A673 (cell line): ENCODE results near the gene ZNF573. TPM values are rescaled to one million over a fixed set of nuclear protein-coding genes. Genes with fewer than 3 reads are reported as not detected.
"Not testable (repeated sequence)": the region's sequence is repeated elsewhere in the genome, so short reads cannot be mapped to it uniquely, and the experiment has no call there.

Source experiments
- Bru-seq: library from RNA; stranded (reverse); fragments of 400-500 nt; gene quantifications from one replicate; lab custom pipeline; 2021; lab: Mats Ljungman, UMichigan
- BruChase-seq, 2 experiments: library from RNA; stranded (reverse); fragments of 400-500 nt; gene quantifications; one replicate each; lab custom pipeline; 2021; lab: Mats Ljungman, UMichigan
- BruUV-seq: library from RNA; stranded (reverse); fragments of 400-500 nt; replicated peaks from 2 replicates; lab custom pipeline; 2021; lab: Mats Ljungman, UMichigan
- CTCF ChIA-PET: fragments of 300-600 bp; sonication (Branson Sonifier 250); formaldehyde crosslinking; loops from one replicate; lab custom pipeline; 2022; ENCODE audit warnings: antibody characterized with exemption; lab: Charles Lee
- POLR2A ChIA-PET: fragments of 300-600 bp; sonication (Branson Sonifier 250); formaldehyde crosslinking; loops from one replicate; lab custom pipeline; 2022; ENCODE audit warnings: antibody characterized with exemption; ENCODE audit not compliant: low non-redundant PET; lab: Charles Lee
- DNase-seq: peaks from one replicate; pipeline ENCODE4 v3.0.0-alpha.2; 2015; ENCODE audit warnings: low spot score
- H3K27ac ChIP-seq: fragments of 200-600 bp; sonication (generic); 2 replicates; pipeline ENCODE4 v1.5.1; 2016; ENCODE audit warnings: mixed run types, low read depth, mild to moderate bottlenecking, mixed read lengths, antibody characterized with exemption, low read length; ENCODE audit not compliant: poor library complexity, severe bottlenecking
- H3K27me3 ChIP-seq: fragments of 200-600 bp; sonication (generic); replicated peaks from 2 replicates; pipeline ENCODE4 v1.6.1; 2017; ENCODE audit warnings: mixed run types, low read depth, mild to moderate bottlenecking, mixed read lengths, antibody characterized with exemption, low read length; ENCODE audit not compliant: insufficient read depth, poor library complexity
- H3K36me3 ChIP-seq: fragments of 200-600 bp; sonication (generic); 2 replicates; pipeline ENCODE4 v1.6.1; 2016; ENCODE audit warnings: mixed run types, mild to moderate bottlenecking, mixed read lengths, antibody characterized with exemption, low read length; ENCODE audit not compliant: insufficient read depth, poor library complexity, severe bottlenecking
- H3K4me1 ChIP-seq: fragments of 200-600 bp; sonication (generic); 2 replicates; pipeline ENCODE4 v1.6.1; 2017; ENCODE audit warnings: mixed run types, mild to moderate bottlenecking, mixed read lengths, antibody characterized with exemption, low read length; ENCODE audit not compliant: insufficient read depth, poor library complexity, severe bottlenecking
- H3K4me3 ChIP-seq: fragments of 200-600 bp; sonication (generic); 2 replicates; pipeline ENCODE4 v1.5.1; 2016; ENCODE audit warnings: low read depth, mixed run types, mild to moderate bottlenecking, mixed read lengths, low read length; ENCODE audit not compliant: poor library complexity, severe bottlenecking
- H3K9me3 ChIP-seq: fragments of 200-600 bp; sonication (generic); 2 replicates; pipeline ENCODE4 v1.6.1; 2016; ENCODE audit warnings: mixed run types, low read depth, mild to moderate bottlenecking, mixed read lengths, antibody characterized with exemption, low read length; ENCODE audit not compliant: poor library complexity, severe bottlenecking
- CTCF ChIP-seq: fragments of 300-800, 200-600 bp; sonication (generic); conservative IDR thresholded peaks from 2 replicates; pipeline ENCODE4 v1.5.1; 2017; ENCODE audit warnings: low read depth, mild to moderate bottlenecking, antibody characterized with exemption, low read length, moderate library complexity, mixed read lengths
- EZH2 ChIP-seq: fragments of 200-600 bp; sonication (generic); IDR thresholded peaks from 2 replicates; pipeline ENCODE4 v1.6.1; 2017; ENCODE audit warnings: borderline replicate concordance, low read depth, mild to moderate bottlenecking, mixed read lengths, antibody characterized with exemption, low read length; ENCODE audit not compliant: poor library complexity, severe bottlenecking
- intact Hi-C: fragments of 100-400 bp; cut with micrococcal nuclease; formaldehyde crosslinking; loops from one replicate; pipeline ENCODE4 v1.10.0; 2022; ENCODE audit not compliant: unreplicated experiment
- long read RNA-seq: library from polyadenylated mRNA; stranded (forward); transcript quantifications from one replicate; pipeline ENCODE4 v2.0.0, GENCODE V29; 2022
- total RNA-seq: library from RNA; stranded (reverse); gene quantifications from 2 replicates; pipeline ENCODE4 v1.2.3, GENCODE V29; 2021

ZNF573 gene
- total RNA-seq (5.0 and 8.7 TPM in 2 replicates), Bru-seq, nascent RNA (percentile 47 among the genes with signal in this experiment), BruChase-seq, experiment 1, labeled RNA remaining after a 2-hour chase (percentile 47 among the genes with signal in this experiment), BruChase-seq, experiment 2, labeled RNA remaining after a 6-hour chase (percentile 52 among the genes with signal in this experiment)
- long read RNA-seq, partial matches to known transcripts, result 0 of 2 reads
- long read RNA-seq, other reads (novel, unspliced or antisense), result 0 of 2 reads

- TF ChIP-seq EZH2 (no peak), CTCF (no peak)
- peak within 1 kb of the TSS; percentile 59 for H3K4me3 ChIP-seq
- H3K4me1 ChIP-seq, result no peaks in the 10 kb centered on the region
- ChIA-PET POLR2A (interaction anchor here (0.6 kb wide), 1 partner anchor 785 kb away, joined by 5 read pairs; no protein-coding TSS in a partner anchor), CTCF (no interaction called here)
- H3K36me3 ChIP-seq, result no peaks in the 10 kb centered on the region
- H3K9me3 ChIP-seq, result peaks cover 4% of the 10 kb centered on the region
- H3K27me3 ChIP-seq, result no peaks in the 10 kb centered on the region
- BruUV-seq, result TSS peak; percentile 74
- DNase-seq, result peak; percentile 90
- intact Hi-C loops, result no loop called here
- H3K27ac ChIP-seq, result peak within 1 kb of the TSS; percentile 73
These were observed at the start of gene ZNF573 for GRCh38 chr19:37779127-37780005. Gene ZNF573, minus strand, starts transcription at chr19:37779586. Its CDS starts 5,857 bp downstream, at chr19:37773729.

GRCh38 chr19:37817180-37817981 lies 38.0 kb upstream of the ZNF573 start:
- ChIA-PET CTCF (no interaction called here), POLR2A (no interaction called here)
- no peaks in the 10 kb centered on the region for H3K36me3 ChIP-seq
- H3K27me3 ChIP-seq, result no peaks in the 10 kb centered on the region
- intact Hi-C loops, result no loop called here
- peak; percentile 51 for DNase-seq
- no peaks in the 10 kb centered on the region for H3K4me1 ChIP-seq
- BruUV-seq, result no TSS peak
- peaks cover 11% of the 10 kb centered on the region for H3K9me3 ChIP-seq
- no peak overlapping the region for H3K27ac ChIP-seq
- H3K4me3 ChIP-seq, result peak overlapping the region; percentile 30
- no peak for TF ChIP-seq CTCF
- no peak for TF ChIP-seq EZH2

GRCh38 chr19:37815611-37816010 lies 36.2 kb upstream of the ZNF573 start:
- POLR2A ChIA-PET, BruUV-seq, CTCF ChIA-PET, H3K4me3 ChIP-seq, DNase-seq, H3K27ac ChIP-seq, H3K4me1 ChIP-seq, intact Hi-C loops, H3K27me3 ChIP-seq, H3K36me3 ChIP-seq: not testable (repeated sequence)
- peaks cover 20% of the 10 kb centered on the region for H3K9me3 ChIP-seq
